OCI-LY1 (cell line): ENCODE results near the gene ABCD3.
A peak's percentile ranks its signal among the peaks of the same experiment; 100 is the strongest.

Source experiments
- H2AFZ ChIP-seq: fragments of 200-600 bp; sonication (generic), shearing (Covaris generic); 2 replicates; pipeline ENCODE4 v1.6.0; 2014; ENCODE audit warnings: antibody characterized with exemption, mild to moderate bottlenecking, low read length
- H3F3A ChIP-seq: fragments of 200-600 bp; sonication (generic), shearing (Covaris generic); 2 replicates; pipeline ENCODE4 v1.6.0; 2014; ENCODE audit warnings: mild to moderate bottlenecking, antibody characterized with exemption, low read length, moderate library complexity; ENCODE audit not compliant: insufficient read depth
- H3K27ac ChIP-seq: fragments of 200-600 bp; sonication (generic); 2 replicates; pipeline ENCODE4 v1.5.1; 2014; ENCODE audit warnings: low read length, mixed run types, mild to moderate bottlenecking, low read depth; ENCODE audit not compliant: poor library complexity, severe bottlenecking
- H3K27me3 ChIP-seq: fragments of 200-600 bp; sonication (generic); 2 replicates; pipeline ENCODE4 v1.6.0; 2014; ENCODE audit warnings: antibody characterized with exemption, mild to moderate bottlenecking, low read length, moderate library complexity; ENCODE audit not compliant: insufficient read depth
- H3K36me3 ChIP-seq: fragments of 200-600 bp; sonication (generic); 2 replicates; pipeline ENCODE4 v1.6.1; 2014; ENCODE audit warnings: mild to moderate bottlenecking, antibody characterized with exemption, low read length, moderate library complexity, mixed read lengths; ENCODE audit not compliant: insufficient read depth
- H3K4me1 ChIP-seq: fragments of 200-600 bp; sonication (generic); 2 replicates; pipeline ENCODE4 v1.5.1; 2014; ENCODE audit warnings: mild to moderate bottlenecking, low read length, moderate library complexity; ENCODE audit not compliant: insufficient read depth, severe bottlenecking
- H3K4me2 ChIP-seq: fragments of 200-600 bp; sonication (generic), shearing (Covaris generic); 2 replicates; pipeline ENCODE4 v1.6.1; 2014; ENCODE audit warnings: low read length
- H3K4me3 ChIP-seq: fragments of 200-600 bp; sonication (generic); 2 replicates; pipeline ENCODE4 v1.5.1; 2014; ENCODE audit warnings: low read length, low read depth, mild to moderate bottlenecking, mixed read lengths; ENCODE audit not compliant: poor library complexity, severe bottlenecking
- H3K79me2 ChIP-seq: fragments of 200-600 bp; shearing (Covaris generic); 2 replicates; pipeline ENCODE4 v1.6.1; 2016; ENCODE audit warnings: mixed run types, low read length, mixed read lengths; ENCODE audit not compliant: insufficient read depth
- H3K9ac ChIP-seq: fragments of 200-600 bp; sonication (generic), shearing (Covaris generic); 2 replicates; pipeline ENCODE4 v1.6.1; 2014; ENCODE audit warnings: mild to moderate bottlenecking, low read length, mixed read lengths
- H3K9me2 ChIP-seq: fragments of 200-600 bp; sonication (generic), shearing (Covaris generic); 2 replicates; pipeline ENCODE4 v1.6.1; 2014; ENCODE audit warnings: low read depth, mild to moderate bottlenecking, low read length, mixed read lengths
- H3K9me3 ChIP-seq: fragments of 200-600 bp; shearing (Covaris generic); 2 replicates; pipeline ENCODE4 v1.6.1; 2014; ENCODE audit warnings: low read length, mixed read lengths
- H4K20me1 ChIP-seq: fragments of 200-600 bp; sonication (generic), shearing (Covaris generic); 2 replicates; pipeline ENCODE4 v1.6.0; 2016; ENCODE audit warnings: mild to moderate bottlenecking, low read length; ENCODE audit not compliant: insufficient read depth
- CTCF ChIP-seq: fragments of 200-600 bp; sonication (generic), shearing (Covaris generic); IDR thresholded peaks from 2 replicates; pipeline ENCODE4 v1.5.1; 2017; ENCODE audit warnings: mild to moderate bottlenecking, antibody characterized with exemption, low read length, moderate library complexity, mixed read lengths
- EZH2 ChIP-seq: fragments of 200-600 bp; sonication (generic), shearing (Covaris generic); IDR thresholded peaks from 2 replicates; pipeline ENCODE4 v1.8.0; 2017; ENCODE audit warnings: borderline replicate concordance, mixed run types, mild to moderate bottlenecking, antibody characterized with exemption, low read length, moderate library complexity, mixed read lengths

ABCD3 gene

GRCh38 chr1:94384485-94385265 is 33.5 kb upstream of the ABCD3 start:
- no peak overlapping the region for H3K27ac ChIP-seq
- no peaks in the 10 kb centered on the region for H3K79me2 ChIP-seq
- peaks cover 8% of the 10 kb centered on the region for H3K4me1 ChIP-seq
- 0 out of 2 replicates have a peak, but pooled peaks cover 1% of the 10 kb centered on the region for H3K9me3 ChIP-seq
- no peaks in the 10 kb centered on the region for H3K9me2 ChIP-seq
- H3K27me3 ChIP-seq = no peaks in the 10 kb centered on the region
- no peaks in the 10 kb centered on the region for H4K20me1 ChIP-seq
- peak overlapping the region; percentile 40; the same call in 1 of the 2 replicates for H3K4me2 ChIP-seq
- H3K4me3 ChIP-seq = peak overlapping the region; percentile 12
- no peaks in the 10 kb centered on the region; the same call in 1 of the 2 replicates for H3K36me3 ChIP-seq
- H2AFZ ChIP-seq = peak overlapping the region; percentile 82
- TF ChIP-seq CTCF (no peak), EZH2 (no peak)
- no peak overlapping the region for H3K9ac ChIP-seq
- H3F3A ChIP-seq = no peaks in the 10 kb centered on the region

GRCh38 chr1:94385308-94385929 is 32.8 kb upstream of the ABCD3 start:
- Histone ChIP-seq H3K4me3 (no peak overlapping the region), H3K27me3 (no peaks in the 10 kb centered on the region), H2AFZ (peak overlapping the region; percentile 82; the same call in 1 of the 2 replicates), H3K36me3 (no peaks in the 10 kb centered on the region; the same call in 1 of the 2 replicates), H3K4me1 (peaks cover 8% of the 10 kb centered on the region), H4K20me1 (no peaks in the 10 kb centered on the region), H3K27ac (no peak overlapping the region), H3K79me2 (no peaks in the 10 kb centered on the region), H3K4me2 (peak overlapping the region; percentile 40; the same call in 1 of the 2 replicates), H3K9ac (no peak overlapping the region), H3K9me2 (no peaks in the 10 kb centered on the region), H3K9me3 (0 out of 2 replicates have a peak, but pooled peaks cover 2% of the 10 kb centered on the region), H3F3A (no peaks in the 10 kb centered on the region)
- TF ChIP-seq EZH2 (no peak), CTCF (no peak)

- H3K9me3 ChIP-seq = 0 out of 2 replicates have a peak, but pooled peaks cover 2% of the 10 kb centered on the region
- H3K79me2 ChIP-seq = no peaks in the 10 kb centered on the region
- TF ChIP-seq EZH2 (no peak), CTCF (no peak)
- H3K4me1 ChIP-seq = peaks cover 8% of the 10 kb centered on the region
- no peaks in the 10 kb centered on the region for H3K9me2 ChIP-seq
- H2AFZ ChIP-seq = no peak overlapping the region
- no peaks in the 10 kb centered on the region for H4K20me1 ChIP-seq
- no peaks in the 10 kb centered on the region for H3K27me3 ChIP-seq
- no peak overlapping the region for H3K4me2 ChIP-seq
- no peak overlapping the region for H3K9ac ChIP-seq
- no peak overlapping the region for H3K27ac ChIP-seq
- no peaks in the 10 kb centered on the region; the same call in 1 of the 2 replicates for H3K36me3 ChIP-seq
- H3F3A ChIP-seq = no peaks in the 10 kb centered on the region
- no peak overlapping the region for H3K4me3 ChIP-seq
Observed at GRCh38 chr1:94389298-94389697, 28.9 kb upstream of the ABCD3 start.
